Measurements from ENCODE around the gene PODXL. TPM values are rescaled to one million over a fixed set of nuclear protein-coding genes. Genes with fewer than 3 reads are reported as not detected.

PODXL gene
- total RNA-seq, 4 donors from 2014 or later, result 24.5 to 40.3 (median 31.3) TPM

DNA sequence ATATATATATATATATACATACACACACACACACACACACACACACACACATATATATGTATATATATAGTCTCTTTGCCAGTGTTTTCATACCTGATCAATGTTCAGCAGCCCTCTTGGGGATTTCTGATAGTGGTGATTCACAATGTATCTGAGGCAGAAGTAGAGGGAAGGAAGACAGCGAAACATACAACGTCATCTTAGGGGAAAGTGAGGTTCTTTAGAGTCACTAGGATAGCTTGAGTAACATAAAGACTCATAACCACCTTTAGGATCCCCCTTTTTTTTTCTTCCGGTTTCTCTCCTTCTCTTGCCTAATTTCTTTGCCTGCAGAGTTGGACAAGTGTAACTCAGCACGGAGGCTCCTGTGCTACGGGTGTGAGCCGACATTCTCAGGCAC lies 56.6 kb downstream of the PODXL start:
- Histone ChIP-seq H3K4me3 (no peak overlapping the region), H3K9me3 (no peaks in the 10 kb centered on the region), H3K27ac (replicated peaks in 1 of 4) (no peak overlapping the region), H3K27me3 (no peaks in the 10 kb centered on the region), H3K36me3 (peaks cover 0 to 70% (median 23%) of the 10 kb centered on the region in 4 donors), H3K4me1 (peaks cover 30 to 38% (median 31%) of the 10 kb centered on the region in 4 donors)
- no peak for DNase-seq (ENCODE audit: extremely low spot score)
- intact Hi-C loops (cut with DNase I), result no loop called here
- 89% methylated on average over 6 of the region's 6 CpGs for whole genome bisulfite sequencing
- TF ChIP-seq POLR2A (IDR thresholded peaks at IDR 0.05; ENCODE audit: low read depth), result no peak
- TF ChIP-seq, protein P1, sequence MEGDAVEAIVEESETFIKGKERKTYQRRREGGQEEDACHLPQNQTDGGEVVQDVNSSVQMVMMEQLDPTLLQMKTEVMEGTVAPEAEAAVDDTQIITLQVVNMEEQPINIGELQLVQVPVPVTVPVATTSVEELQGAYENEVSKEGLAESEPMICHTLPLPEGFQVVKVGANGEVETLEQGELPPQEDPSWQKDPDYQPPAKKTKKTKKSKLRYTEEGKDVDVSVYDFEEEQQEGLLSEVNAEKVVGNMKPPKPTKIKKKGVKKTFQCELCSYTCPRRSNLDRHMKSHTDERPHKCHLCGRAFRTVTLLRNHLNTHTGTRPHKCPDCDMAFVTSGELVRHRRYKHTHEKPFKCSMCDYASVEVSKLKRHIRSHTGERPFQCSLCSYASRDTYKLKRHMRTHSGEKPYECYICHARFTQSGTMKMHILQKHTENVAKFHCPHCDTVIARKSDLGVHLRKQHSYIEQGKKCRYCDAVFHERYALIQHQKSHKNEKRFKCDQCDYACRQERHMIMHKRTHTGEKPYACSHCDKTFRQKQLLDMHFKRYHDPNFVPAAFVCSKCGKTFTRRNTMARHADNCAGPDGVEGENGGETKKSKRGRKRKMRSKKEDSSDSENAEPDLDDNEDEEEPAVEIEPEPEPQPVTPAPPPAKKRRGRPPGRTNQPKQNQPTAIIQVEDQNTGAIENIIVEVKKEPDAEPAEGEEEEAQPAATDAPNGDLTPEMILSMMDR (IDR thresholded peaks at IDR 0.05), result no peak
- no peak for TF ChIP-seq EP300 (IDR thresholded peaks at IDR 0.05)
- no peak for TF ChIP-seq POLR2AphosphoS5 (IDR thresholded peaks at IDR 0.05)

- H3K36me3 ChIP-seq, result peaks cover 0 to 55% (median 23%) of the 10 kb centered on the region in 4 donors
- TF ChIP-seq EP300 (IDR thresholded peaks at IDR 0.05), result no peak
- TF ChIP-seq, protein P1 (IDR thresholded peaks at IDR 0.05), result no peak
- TF ChIP-seq POLR2A (IDR thresholded peaks at IDR 0.05; ENCODE audit: low read depth), result no peak
- TF ChIP-seq POLR2AphosphoS5 (IDR thresholded peaks at IDR 0.05), result peak in 1 of 2 donors; percentile 43
- H3K4me3 ChIP-seq, result no peak overlapping the region
- no peak for DNase-seq (ENCODE audit: extremely low spot score)
- H3K27me3 ChIP-seq, result no peaks in the 10 kb centered on the region
- H3K4me1 ChIP-seq, result peaks cover 20 to 30% (median 22%) of the 10 kb centered on the region in 4 donors
- intact Hi-C loops (cut with DNase I), result no loop called here
- WGBS, result 89% methylated on average over 4 of the region's 4 CpGs
- peak overlapping the region in 1 of 4 donors; percentile 33 for H3K27ac ChIP-seq (replicated peaks in 1 of 4)
- H3K9me3 ChIP-seq, result no peaks in the 10 kb centered on the region
Measured at GRCh38 chr7:131498237-131498885, 58.1 kb downstream of the PODXL start.

DNA sequence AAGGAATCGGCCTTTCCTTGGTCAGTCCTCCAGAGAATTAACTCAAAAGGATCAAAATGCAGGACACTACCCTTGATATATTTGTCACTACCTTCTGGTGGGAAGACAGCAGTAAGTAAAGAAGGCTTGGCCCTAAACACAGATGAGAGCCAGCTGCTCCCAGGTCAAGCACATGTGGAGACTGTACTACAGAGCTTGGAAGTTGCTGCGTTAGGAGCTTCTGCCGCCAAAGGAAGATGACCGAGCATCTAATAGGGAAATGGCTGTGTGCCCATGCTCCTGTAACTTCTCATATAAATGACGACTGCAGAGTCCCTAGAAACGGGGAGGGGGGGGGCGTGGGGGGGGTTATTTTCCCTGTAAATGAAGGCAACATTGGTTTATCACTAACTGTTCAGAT lies 59.0 kb downstream of the PODXL start:
- intact Hi-C loops (cut with DNase I), result no loop called here
- Histone ChIP-seq H3K36me3 (peaks cover 0 to 47% (median 24%) of the 10 kb centered on the region in 4 donors), H3K4me1 (peaks cover 11 to 21% (median 13%) of the 10 kb centered on the region in 4 donors), H3K27me3 (no peaks in the 10 kb centered on the region), H3K4me3 (no peak overlapping the region), H3K27ac (replicated peaks in 1 of 4) (peak overlapping the region in 1 of 4 donors; percentile 33), H3K9me3 (no peaks in the 10 kb centered on the region)
- TF ChIP-seq EP300 (IDR thresholded peaks at IDR 0.05) (no peak), POLR2A (IDR thresholded peaks at IDR 0.05; ENCODE audit: low read depth) (no peak), POLR2AphosphoS5 (IDR thresholded peaks at IDR 0.05) (no peak)
- TF ChIP-seq, protein P1 (IDR thresholded peaks at IDR 0.05), result no peak
- 50% methylated on average over 7 of the region's 7 CpGs for WGBS
- no peak for DNase-seq (ENCODE audit: extremely low spot score)

GRCh38 chr7:131495669-131496498 lies 60.5 kb downstream of the PODXL start:
- TF ChIP-seq POLR2A (IDR thresholded peaks at IDR 0.05; ENCODE audit: low read depth) (no peak), POLR2AphosphoS5 (IDR thresholded peaks at IDR 0.05) (no peak), EP300 (IDR thresholded peaks at IDR 0.05) (no peak)
- TF ChIP-seq, protein P1 (IDR thresholded peaks at IDR 0.05), result no peak
- Histone ChIP-seq H3K36me3 (peaks cover 0 to 45% (median 25%) of the 10 kb centered on the region in 4 donors), H3K27me3 (no peaks in the 10 kb centered on the region), H3K4me1 (peaks cover 6 to 20% (median 7%) of the 10 kb centered on the region in 4 donors), H3K9me3 (no peaks in the 10 kb centered on the region), H3K4me3 (no peak overlapping the region), H3K27ac (replicated peaks in 1 of 4) (no peak overlapping the region)
- no peak for DNase-seq (ENCODE audit: extremely low spot score)
- intact Hi-C loops (cut with DNase I), result no loop called here
- 80% methylated on average over 7 of the region's 7 CpGs for WGBS

Data from esophagus muscularis mucosa (tissue), 4 donors.